ENCODE measurements around the gene AGBL1. TPM values are rescaled to one million over a fixed set of nuclear protein-coding genes. Genes with fewer than 3 reads are reported as not detected.

Gene AGBL1
- 0.14 and 0.18 TPM in 2 replicates for total RNA-seq

- Mint-ChIP-seq H3K27ac (no peak within 1 kb of the TSS), H3K36me3 (ENCODE audit: low read depth) (no peaks in the 10 kb centered on the region), H3K4me3 (ENCODE audit: low read depth) (no peak within 1 kb of the TSS), H3K4me1 (ENCODE audit: low read depth) (no peaks in the 10 kb centered on the region), H3K27me3 (ENCODE audit: low read depth) (peaks cover 7% of the 10 kb centered on the region), H3K9me3 (no peaks in the 10 kb centered on the region)
- DNase-seq (ENCODE audit: low spot score), result no peak
- intact Hi-C loops (cut with micrococcal nuclease), result no loop called here
These were observed at the start of gene AGBL1 for GRCh38 chr15:86079508-86080266. TSS of gene AGBL1 (plus strand) at chr15:86079871.

DNA sequence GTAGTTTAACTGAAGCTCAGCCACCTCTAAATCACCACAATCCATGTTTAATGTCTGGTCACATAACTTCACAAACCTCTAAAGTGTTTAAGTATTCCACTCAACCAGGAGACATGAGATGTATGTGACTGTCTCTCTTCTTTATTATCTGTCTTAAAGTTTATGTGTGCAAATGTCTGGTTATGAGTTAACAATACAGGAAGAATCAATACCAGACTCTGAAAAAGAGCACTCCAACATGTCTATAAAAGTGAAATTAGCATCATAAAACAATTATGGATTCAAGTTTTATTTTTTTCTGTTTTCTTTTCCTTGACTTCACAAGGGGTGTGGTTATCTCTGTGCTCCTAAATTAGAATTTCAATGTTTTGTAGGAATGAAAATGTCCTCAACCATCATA is 44.8 kb upstream of the AGBL1 start:
- no peaks in the 10 kb centered on the region for H3K9me3 Mint-ChIP-seq
- DNase-seq (ENCODE audit: low spot score), result no peak
- H3K4me3 Mint-ChIP-seq (ENCODE audit: low read depth), result no peak overlapping the region
- no peaks in the 10 kb centered on the region for H3K27me3 Mint-ChIP-seq (ENCODE audit: low read depth)
- H3K27ac Mint-ChIP-seq, result no peak overlapping the region
- H3K4me1 Mint-ChIP-seq (ENCODE audit: low read depth), result no peaks in the 10 kb centered on the region
- intact Hi-C loops (cut with micrococcal nuclease), result no loop called here
- no peaks in the 10 kb centered on the region for H3K36me3 Mint-ChIP-seq (ENCODE audit: low read depth)

DNA sequence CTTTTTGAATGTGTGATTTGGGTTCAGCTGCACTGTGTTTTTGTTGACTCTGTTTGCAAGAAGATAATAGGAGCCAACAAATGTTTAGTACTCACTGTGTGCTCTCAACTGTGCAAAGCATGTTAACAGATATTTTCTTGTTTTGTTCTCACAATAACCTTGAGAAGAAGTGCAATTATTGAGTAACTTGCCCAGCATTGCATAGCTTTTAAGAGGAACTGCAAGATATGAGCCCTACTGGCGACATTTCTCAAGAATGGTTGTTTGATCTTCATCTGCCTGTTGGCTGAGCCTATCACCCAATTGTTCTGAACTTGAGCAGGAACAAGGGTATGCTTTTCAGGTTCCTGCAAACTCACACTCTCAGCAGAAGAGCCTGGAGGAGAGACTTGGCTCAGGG is 43.4 kb upstream of the AGBL1 start:
- no peak overlapping the region for H3K27ac Mint-ChIP-seq
- DNase-seq (ENCODE audit: low spot score), result no peak
- no peak overlapping the region for H3K4me3 Mint-ChIP-seq (ENCODE audit: low read depth)
- H3K9me3 Mint-ChIP-seq, result no peaks in the 10 kb centered on the region
- intact Hi-C loops (cut with micrococcal nuclease), result no loop called here
- H3K4me1 Mint-ChIP-seq (ENCODE audit: low read depth), result no peaks in the 10 kb centered on the region
- H3K36me3 Mint-ChIP-seq (ENCODE audit: low read depth), result no peaks in the 10 kb centered on the region
- no peaks in the 10 kb centered on the region for H3K27me3 Mint-ChIP-seq (ENCODE audit: low read depth)

DNA sequence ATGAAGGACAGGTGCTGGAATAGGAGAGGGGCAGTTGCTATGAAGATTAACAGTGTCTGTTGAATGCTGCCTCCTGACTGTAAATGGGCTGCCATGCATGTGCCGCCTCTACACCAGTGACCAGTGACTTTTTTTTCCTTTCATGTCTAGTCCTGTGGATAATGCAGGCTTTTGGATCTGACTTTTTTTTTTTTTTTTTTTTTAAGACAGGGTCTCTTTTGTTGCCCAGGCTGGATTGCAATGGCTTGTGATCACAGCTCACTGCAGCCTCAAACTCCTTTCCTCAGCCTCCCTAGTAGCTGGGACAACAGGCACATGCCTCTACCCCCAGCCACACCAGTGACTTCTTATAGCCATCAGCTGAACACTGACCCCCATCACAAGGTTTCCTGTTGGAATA is 41.2 kb upstream of the AGBL1 start:
- Mint-ChIP-seq H3K9me3 (no peaks in the 10 kb centered on the region), H3K4me3 (ENCODE audit: low read depth) (no peak overlapping the region), H3K27me3 (ENCODE audit: low read depth) (no peaks in the 10 kb centered on the region), H3K36me3 (ENCODE audit: low read depth) (no peaks in the 10 kb centered on the region), H3K27ac (no peak overlapping the region), H3K4me1 (ENCODE audit: low read depth) (no peaks in the 10 kb centered on the region)
- DNase-seq (ENCODE audit: low spot score), result no peak
- intact Hi-C loops (cut with micrococcal nuclease), result no loop called here

DNA sequence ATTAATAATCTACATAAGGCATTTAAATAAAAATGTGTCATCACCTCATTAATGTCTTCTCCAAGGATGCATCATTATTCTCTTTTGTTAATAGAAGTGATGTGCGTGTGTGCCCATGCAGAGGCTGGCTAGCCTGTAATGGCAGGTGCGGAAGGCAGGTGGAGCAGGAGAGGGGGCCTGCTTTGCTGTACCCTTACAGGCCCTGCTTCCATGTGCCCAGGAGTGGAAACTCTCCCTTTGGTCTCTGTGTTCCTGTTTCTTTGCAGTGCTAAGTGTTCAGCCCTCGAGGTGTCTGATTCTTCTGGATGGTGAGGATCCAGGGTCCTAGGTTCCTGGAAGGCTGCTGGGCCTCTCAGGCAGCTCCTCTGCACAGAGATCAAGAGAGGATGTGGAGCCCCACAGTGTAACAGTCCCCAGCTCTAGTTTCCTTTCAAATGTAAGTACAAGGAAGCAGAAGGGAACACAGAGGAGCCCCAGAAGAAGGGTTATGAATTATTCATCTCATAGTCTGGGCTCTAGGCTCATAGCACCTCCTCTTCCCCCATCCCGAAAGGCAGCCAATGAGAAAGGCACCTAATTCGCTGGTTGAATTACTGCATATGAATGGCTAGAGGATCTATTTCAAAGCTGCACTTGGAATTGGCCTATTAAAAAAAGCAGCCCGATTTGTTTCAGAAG is 39.2 kb upstream of the AGBL1 start:
- H3K4me1 Mint-ChIP-seq (ENCODE audit: low read depth), result no peaks in the 10 kb centered on the region

GRCh38 chr15:86041399-86041798 is 38.3 kb upstream of the AGBL1 start:
- no peak overlapping the region for H3K27ac Mint-ChIP-seq
- no peaks in the 10 kb centered on the region for H3K36me3 Mint-ChIP-seq (ENCODE audit: low read depth)
- H3K4me3 Mint-ChIP-seq (ENCODE audit: low read depth), result no peak overlapping the region
- H3K9me3 Mint-ChIP-seq, result no peaks in the 10 kb centered on the region
- DNase-seq (ENCODE audit: low spot score), result no peak
- H3K27me3 Mint-ChIP-seq (ENCODE audit: low read depth), result no peaks in the 10 kb centered on the region
- no peaks in the 10 kb centered on the region for H3K4me1 Mint-ChIP-seq (ENCODE audit: low read depth)
- intact Hi-C loops (cut with micrococcal nuclease), result no loop called here

More for the DNA sequence above, 39.2 kb upstream of the AGBL1 start:
- Mint-ChIP-seq H3K36me3 (ENCODE audit: low read depth) (no peaks in the 10 kb centered on the region), H3K9me3 (no peaks in the 10 kb centered on the region), H3K27ac (no peak overlapping the region), H3K27me3 (ENCODE audit: low read depth) (no peaks in the 10 kb centered on the region), H3K4me3 (ENCODE audit: low read depth) (no peak overlapping the region)
- DNase-seq (ENCODE audit: low spot score), result no peak
- intact Hi-C loops (cut with micrococcal nuclease), result no loop called here

DNA sequence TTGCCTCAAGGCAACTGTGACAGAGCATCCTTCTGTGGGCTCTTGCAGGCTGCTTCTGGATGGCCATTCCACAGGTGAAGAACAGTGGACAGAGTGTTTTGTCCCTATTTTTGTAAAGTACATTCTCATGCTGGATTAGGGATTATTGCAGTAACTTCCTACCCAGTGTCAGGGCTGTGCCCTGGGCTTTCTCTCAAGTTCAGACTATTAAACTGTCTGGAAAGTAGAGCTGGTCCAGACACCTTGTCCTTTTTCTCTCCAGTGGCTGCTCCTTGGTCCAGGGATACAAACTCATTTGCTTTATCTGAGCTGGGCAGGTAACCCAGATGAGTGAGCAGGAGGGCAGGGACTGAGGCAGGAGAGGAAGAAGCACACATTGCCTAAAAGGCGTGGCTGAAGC is 37.4 kb upstream of the AGBL1 start:
- intact Hi-C loops (cut with micrococcal nuclease), result no loop called here
- DNase-seq (ENCODE audit: low spot score), result no peak
- Mint-ChIP-seq H3K9me3 (no peaks in the 10 kb centered on the region), H3K4me1 (ENCODE audit: low read depth) (no peaks in the 10 kb centered on the region), H3K36me3 (ENCODE audit: low read depth) (no peaks in the 10 kb centered on the region), H3K27ac (no peak overlapping the region), H3K27me3 (ENCODE audit: low read depth) (no peaks in the 10 kb centered on the region), H3K4me3 (ENCODE audit: low read depth) (no peak overlapping the region)

DNA sequence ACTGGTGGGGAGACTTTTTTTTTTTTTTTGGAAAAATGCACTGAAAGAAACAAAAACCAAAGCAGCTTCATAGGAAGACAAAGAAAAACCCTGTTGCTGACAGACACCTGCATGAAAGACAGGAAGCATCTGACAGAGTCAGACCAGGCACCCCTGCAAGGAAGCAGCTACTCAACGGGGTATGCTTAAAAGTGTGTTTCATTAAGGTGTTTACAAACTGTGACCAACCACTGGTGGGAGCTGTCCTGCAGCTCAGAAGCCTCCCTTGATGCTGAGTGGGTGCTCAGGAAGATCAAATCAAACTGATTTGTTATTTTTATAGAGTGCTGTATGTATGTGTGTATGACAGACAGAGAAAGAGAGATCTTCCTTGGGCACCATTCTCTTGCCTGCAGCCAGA is 34.7 kb upstream of the AGBL1 start:
- no peaks in the 10 kb centered on the region for H3K9me3 Mint-ChIP-seq
- no peaks in the 10 kb centered on the region for H3K27me3 Mint-ChIP-seq (ENCODE audit: low read depth)
- H3K4me1 Mint-ChIP-seq (ENCODE audit: low read depth), result no peaks in the 10 kb centered on the region
- intact Hi-C loops (cut with micrococcal nuclease), result no loop called here
- no peaks in the 10 kb centered on the region for H3K36me3 Mint-ChIP-seq (ENCODE audit: low read depth)
- no peak overlapping the region for H3K27ac Mint-ChIP-seq
- DNase-seq (ENCODE audit: low spot score), result no peak
- no peak overlapping the region for H3K4me3 Mint-ChIP-seq (ENCODE audit: low read depth)

DNA sequence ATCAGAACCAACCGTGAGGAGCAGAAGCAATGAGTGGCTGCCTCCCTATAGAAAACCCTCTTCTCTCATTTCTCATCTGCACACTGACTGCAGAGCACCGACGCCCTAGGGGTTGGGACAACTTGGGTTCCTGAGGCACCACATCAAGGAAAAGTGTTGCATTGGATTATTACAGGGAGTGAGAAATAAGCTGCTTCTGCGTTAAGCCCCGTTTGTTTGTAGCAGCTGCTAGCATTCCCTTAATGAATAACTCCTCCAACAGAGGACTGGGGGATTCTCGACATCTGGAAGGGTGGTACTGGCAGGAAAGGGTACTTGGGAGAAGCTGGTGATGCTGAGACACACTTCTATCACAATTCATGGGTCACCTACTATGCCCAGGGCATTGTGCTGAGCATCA is 25.3 kb upstream of the AGBL1 start:
- Mint-ChIP-seq H3K4me3 (ENCODE audit: low read depth) (no peak overlapping the region), H3K9me3 (no peaks in the 10 kb centered on the region), H3K4me1 (ENCODE audit: low read depth) (no peaks in the 10 kb centered on the region), H3K27ac (no peak overlapping the region), H3K27me3 (ENCODE audit: low read depth) (no peaks in the 10 kb centered on the region), H3K36me3 (ENCODE audit: low read depth) (no peaks in the 10 kb centered on the region)
- intact Hi-C loops (cut with micrococcal nuclease), result no loop called here
- DNase-seq (ENCODE audit: low spot score), result no peak

GRCh38 chr15:86055688-86056087 is 24.0 kb upstream of the AGBL1 start:
- Mint-ChIP-seq H3K4me1 (ENCODE audit: low read depth) (no peaks in the 10 kb centered on the region), H3K9me3 (no peaks in the 10 kb centered on the region), H3K27ac (no peak overlapping the region), H3K4me3 (ENCODE audit: low read depth) (no peak overlapping the region), H3K27me3 (ENCODE audit: low read depth) (no peaks in the 10 kb centered on the region), H3K36me3 (ENCODE audit: low read depth) (no peaks in the 10 kb centered on the region)
- intact Hi-C loops (cut with micrococcal nuclease), result no loop called here
- no peak for DNase-seq (ENCODE audit: low spot score)

DNA sequence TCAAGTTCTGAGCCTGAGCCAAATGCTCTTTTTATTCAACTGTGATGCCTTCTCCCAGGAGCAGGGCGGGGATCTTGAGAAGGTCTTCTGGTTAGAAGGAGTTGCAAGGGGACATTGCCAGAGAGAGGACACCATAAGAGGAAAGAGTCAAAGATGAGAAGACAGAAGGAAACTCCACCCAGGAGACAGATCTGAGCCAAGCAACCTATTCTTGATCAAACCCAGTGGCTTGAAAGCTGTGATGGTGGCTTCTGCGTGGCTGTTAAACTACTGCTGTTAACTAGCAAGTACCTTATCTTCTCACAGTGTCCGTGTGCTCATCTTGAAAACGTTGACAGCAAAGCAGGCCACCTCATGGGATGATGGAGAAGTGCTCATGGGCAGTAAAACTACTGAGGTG is 19.8 kb upstream of the AGBL1 start:
- intact Hi-C loops (cut with micrococcal nuclease), result no loop called here
- Mint-ChIP-seq H3K36me3 (ENCODE audit: low read depth) (no peaks in the 10 kb centered on the region), H3K9me3 (no peaks in the 10 kb centered on the region), H3K27ac (no peak overlapping the region), H3K4me1 (ENCODE audit: low read depth) (no peaks in the 10 kb centered on the region), H3K27me3 (ENCODE audit: low read depth) (no peaks in the 10 kb centered on the region), H3K4me3 (ENCODE audit: low read depth) (no peak overlapping the region)
- no peak for DNase-seq (ENCODE audit: low spot score)

DNA sequence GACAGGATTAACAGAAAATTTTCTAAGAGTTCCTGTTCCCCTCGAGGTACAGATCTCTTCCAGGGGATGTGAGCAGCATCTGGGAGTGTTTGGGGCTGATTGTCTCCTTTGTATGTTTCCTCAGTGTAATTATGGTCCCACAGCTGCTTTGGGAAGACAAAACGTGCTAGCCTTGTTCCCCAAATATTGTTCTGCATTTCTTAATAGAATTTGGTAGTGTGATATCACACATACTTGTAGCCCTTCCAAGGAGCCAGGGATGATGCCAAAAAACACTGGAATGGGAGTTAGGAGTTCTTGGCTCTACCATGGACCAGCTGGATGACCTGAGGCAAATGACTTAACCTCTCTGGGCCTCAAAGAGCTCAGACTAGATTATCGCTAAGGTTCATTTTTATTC is 19.0 kb upstream of the AGBL1 start:
- H3K4me3 Mint-ChIP-seq (ENCODE audit: low read depth), result no peak overlapping the region
- no peak overlapping the region for H3K27ac Mint-ChIP-seq
- H3K4me1 Mint-ChIP-seq (ENCODE audit: low read depth), result no peaks in the 10 kb centered on the region
- intact Hi-C loops (cut with micrococcal nuclease), result no loop called here
- DNase-seq (ENCODE audit: low spot score), result no peak
- H3K36me3 Mint-ChIP-seq (ENCODE audit: low read depth), result no peaks in the 10 kb centered on the region
- H3K9me3 Mint-ChIP-seq, result no peaks in the 10 kb centered on the region
- H3K27me3 Mint-ChIP-seq (ENCODE audit: low read depth), result no peaks in the 10 kb centered on the region

- H3K4me3 Mint-ChIP-seq (ENCODE audit: low read depth), result no peak overlapping the region
- no peak for DNase-seq (ENCODE audit: low spot score)
- no peak overlapping the region for H3K27ac Mint-ChIP-seq
- intact Hi-C loops (cut with micrococcal nuclease), result no loop called here
- H3K9me3 Mint-ChIP-seq, result no peaks in the 10 kb centered on the region
- H3K27me3 Mint-ChIP-seq (ENCODE audit: low read depth), result no peaks in the 10 kb centered on the region
- H3K4me1 Mint-ChIP-seq (ENCODE audit: low read depth), result no peaks in the 10 kb centered on the region
- H3K36me3 Mint-ChIP-seq (ENCODE audit: low read depth), result no peaks in the 10 kb centered on the region
These were observed 18.1 kb upstream of the AGBL1 start for GRCh38 chr15:86061581-86061980.
